Stomach smooth muscle (tissue), 2 donors: ENCODE results near the gene C1GALT1.
"Not testable (repeated sequence)": the region's sequence is repeated elsewhere in the genome, so short reads cannot be mapped to it uniquely, and the experiment has no call there.

Experiments used
- H3K27ac ChIP-seq: one replicate; pipeline ENCODE4 v1.7.0; 2013; ENCODE audit warnings: mild to moderate bottlenecking, low read length, inconsistent platforms
- H3K27me3 ChIP-seq, 2 donors: one replicate each; pipeline ENCODE4 v1.7.0; 2013; ENCODE audit warnings: low read length in 2 of 2; ENCODE audit not compliant: insufficient read depth in 2 of 2, control insufficient read depth in 1 of 2
- H3K36me3 ChIP-seq, 2 donors: one replicate each; pipeline ENCODE4 v1.7.0; 2013; ENCODE audit warnings: low read length in 2 of 2; ENCODE audit not compliant: control insufficient read depth in 2 of 2, insufficient read depth in 2 of 2
- H3K4me1 ChIP-seq: one replicate; pipeline ENCODE4 v1.7.0; 2013; ENCODE audit warnings: low read length; ENCODE audit not compliant: control insufficient read depth, insufficient read depth
- H3K4me3 ChIP-seq, 2 donors: one replicate each; pipeline ENCODE4 v1.7.0; 2013; ENCODE audit warnings: low read length in 2 of 2
- H3K9ac ChIP-seq, 2 donors: one replicate each; pipeline ENCODE4 v1.7.0; 2013; ENCODE audit warnings: low read length in 2 of 2, mild to moderate bottlenecking in 1 of 2
- H3K9me3 ChIP-seq, 2 donors: one replicate each; pipeline ENCODE4 v1.7.0; 2013; ENCODE audit warnings: low read length in 2 of 2; ENCODE audit not compliant: control insufficient read depth in 2 of 2
- donor health status: healthy.
- donor health status: Pancreatic carcinoma.

Gene C1GALT1

GRCh38 chr7:7151285-7151684 is 31.1 kb upstream of the C1GALT1 start:
- H3K36me3 ChIP-seq, result no peaks in the 10 kb centered on the region
- no peaks in the 10 kb centered on the region for H3K4me1 ChIP-seq
- H3K9me3 ChIP-seq, result no peaks in the 10 kb centered on the region

GRCh38 chr7:7151865-7152264 is 30.5 kb upstream of the C1GALT1 start:
- Histone ChIP-seq H3K4me3 (no peak overlapping the region), H3K27ac (no peak overlapping the region), H3K9ac (no peak overlapping the region), H3K27me3 (no peaks in the 10 kb centered on the region), H3K36me3 (no peaks in the 10 kb centered on the region), H3K4me1 (no peaks in the 10 kb centered on the region), H3K9me3 (no peaks in the 10 kb centered on the region)

More at GRCh38 chr7:7151285-7151684, 31.1 kb upstream of the C1GALT1 start:
- Histone ChIP-seq H3K4me3 (no peak overlapping the region), H3K27ac (no peak overlapping the region), H3K27me3 (no peaks in the 10 kb centered on the region), H3K9ac (no peak overlapping the region)

GRCh38 chr7:7152315-7152714 is 30.0 kb upstream of the C1GALT1 start:
- Histone ChIP-seq H3K36me3 (no peaks in the 10 kb centered on the region), H3K27ac (no peak overlapping the region), H3K9ac (no peak overlapping the region), H3K9me3 (no peaks in the 10 kb centered on the region), H3K4me3 (no peak overlapping the region), H3K27me3 (no peaks in the 10 kb centered on the region), H3K4me1 (no peaks in the 10 kb centered on the region)

GRCh38 chr7:7154355-7154754 is 28.0 kb upstream of the C1GALT1 start:
- H3K9ac ChIP-seq, H3K4me1 ChIP-seq, H3K36me3 ChIP-seq, H3K9me3 ChIP-seq, H3K27ac ChIP-seq, H3K27me3 ChIP-seq, H3K4me3 ChIP-seq: not testable (repeated sequence)

- H3K36me3 ChIP-seq, result no peaks in the 10 kb centered on the region
- no peaks in the 10 kb centered on the region for H3K27me3 ChIP-seq
- no peaks in the 10 kb centered on the region for H3K9me3 ChIP-seq
- H3K27ac ChIP-seq, result no peak overlapping the region
- no peak overlapping the region for H3K4me3 ChIP-seq
- no peak overlapping the region for H3K9ac ChIP-seq
- no peaks in the 10 kb centered on the region for H3K4me1 ChIP-seq
Observed at GRCh38 chr7:7156663-7157062, 25.7 kb upstream of the C1GALT1 start.

GRCh38 chr7:7157177-7157886 is 25.0 kb upstream of the C1GALT1 start:
- H3K9me3 ChIP-seq, result no peaks in the 10 kb centered on the region
- no peaks in the 10 kb centered on the region for H3K36me3 ChIP-seq
- no peak overlapping the region for H3K27ac ChIP-seq
- no peak overlapping the region for H3K9ac ChIP-seq
- H3K4me1 ChIP-seq, result no peaks in the 10 kb centered on the region
- H3K27me3 ChIP-seq, result no peaks in the 10 kb centered on the region
- H3K4me3 ChIP-seq, result no peak overlapping the region

GRCh38 chr7:7157887-7158271 is 24.5 kb upstream of the C1GALT1 start:
- Histone ChIP-seq H3K27me3 (no peaks in the 10 kb centered on the region), H3K27ac (no peak overlapping the region), H3K9ac (no peak overlapping the region), H3K4me1 (no peaks in the 10 kb centered on the region), H3K4me3 (no peak overlapping the region), H3K9me3 (no peaks in the 10 kb centered on the region), H3K36me3 (no peaks in the 10 kb centered on the region)

GRCh38 chr7:7159063-7159658 is 23.2 kb upstream of the C1GALT1 start:
- Histone ChIP-seq H3K9ac (no peak overlapping the region), H3K4me3 (no peak overlapping the region), H3K4me1 (no peaks in the 10 kb centered on the region), H3K27me3 (no peaks in the 10 kb centered on the region), H3K9me3 (no peaks in the 10 kb centered on the region), H3K27ac (no peak overlapping the region), H3K36me3 (no peaks in the 10 kb centered on the region)

GRCh38 chr7:7164591-7164990 is 17.8 kb upstream of the C1GALT1 start:
- Histone ChIP-seq H3K4me1 (no peaks in the 10 kb centered on the region), H3K27me3 (no peaks in the 10 kb centered on the region), H3K9me3 (no peaks in the 10 kb centered on the region), H3K27ac (no peak overlapping the region), H3K4me3 (no peak overlapping the region), H3K36me3 (no peaks in the 10 kb centered on the region), H3K9ac (no peak overlapping the region)

- Histone ChIP-seq H3K27ac (no peak overlapping the region), H3K27me3 (no peaks in the 10 kb centered on the region), H3K9me3 (no peaks in the 10 kb centered on the region), H3K9ac (no peak overlapping the region), H3K4me1 (no peaks in the 10 kb centered on the region), H3K4me3 (no peak overlapping the region), H3K36me3 (no peaks in the 10 kb centered on the region)
Observed at GRCh38 chr7:7165372-7165771, 17.0 kb upstream of the C1GALT1 start.

GRCh38 chr7:7166318-7166717 is 16.0 kb upstream of the C1GALT1 start:
- no peak overlapping the region for H3K4me3 ChIP-seq
- H3K9ac ChIP-seq, result no peak overlapping the region
- no peaks in the 10 kb centered on the region for H3K27me3 ChIP-seq
- H3K36me3 ChIP-seq, result no peaks in the 10 kb centered on the region
- no peak overlapping the region for H3K27ac ChIP-seq
- no peaks in the 10 kb centered on the region for H3K9me3 ChIP-seq
- no peaks in the 10 kb centered on the region for H3K4me1 ChIP-seq
